Islet of Langerhans (tissue), 1 donor: ENCODE measurements around the gene MYO3B.
A peak's percentile ranks its signal among the peaks of the same experiment; 100 is the strongest.
"Not testable (repeated sequence)": the region's sequence is repeated elsewhere in the genome, so short reads cannot be mapped to it uniquely, and the experiment has no call there.

Source experiments
- FAIRE-seq: peaks from one replicate; lab custom pipeline; 2011; peaks lifted over from hg19 to GRCh38; lab: Jason Lieb, UNC

MYO3B gene

GRCh38 chr2:170573671-170574070, 395.7 kb downstream of the MYO3B start:
- FAIRE-seq: peak; percentile 78

- FAIRE-seq: no peak
These were observed 398.3 kb downstream of the MYO3B start for GRCh38 chr2:170576296-170576695.

- FAIRE-seq: no peak
These were observed 399.4 kb downstream of the MYO3B start for GRCh38 chr2:170577356-170577755.

GRCh38 chr2:170578606-170579005, 400.7 kb downstream of the MYO3B start:
- no peak for FAIRE-seq

- FAIRE-seq: no peak
These were observed 401.6 kb downstream of the MYO3B start for GRCh38 chr2:170579511-170579910.

- no peak for FAIRE-seq
These were observed 404.4 kb downstream of the MYO3B start for GRCh38 chr2:170582313-170582712.

- FAIRE-seq: no peak
These were observed 405.0 kb downstream of the MYO3B start for GRCh38 chr2:170582751-170583463.

- FAIRE-seq: no peak
These were observed 407.1 kb downstream of the MYO3B start for GRCh38 chr2:170585067-170585466.

GRCh38 chr2:170586571-170587095, 408.7 kb downstream of the MYO3B start:
- no peak for FAIRE-seq

GRCh38 chr2:170587117-170587516, 409.2 kb downstream of the MYO3B start:
- FAIRE-seq: no peak

GRCh38 chr2:170587922-170588321, 410.0 kb downstream of the MYO3B start:
- no peak for FAIRE-seq

GRCh38 chr2:170588729-170589128, 410.8 kb downstream of the MYO3B start:
- no peak for FAIRE-seq

- no peak for FAIRE-seq
These were observed 418.6 kb downstream of the MYO3B start for GRCh38 chr2:170596576-170596975.

GRCh38 chr2:170598067-170598395, 420.1 kb downstream of the MYO3B start:
- no peak for FAIRE-seq

- FAIRE-seq: no peak
These were observed 423.5 kb downstream of the MYO3B start for GRCh38 chr2:170601489-170601888.

GRCh38 chr2:170605862-170606261, 427.9 kb downstream of the MYO3B start:
- FAIRE-seq: no peak

GRCh38 chr2:170607171-170607570, 429.2 kb downstream of the MYO3B start:
- no peak for FAIRE-seq

GRCh38 chr2:170610615-170611014, 432.7 kb downstream of the MYO3B start:
- no peak for FAIRE-seq

GRCh38 chr2:170618948-170619347, 441.0 kb downstream of the MYO3B start:
- FAIRE-seq: not testable (repeated sequence)

GRCh38 chr2:170635094-170635493, 457.1 kb downstream of the MYO3B start:
- FAIRE-seq: not testable (repeated sequence)

- FAIRE-seq: no peak
These were observed 461.7 kb downstream of the MYO3B start for GRCh38 chr2:170639635-170640034.

- no peak for FAIRE-seq
These were observed 464.0 kb downstream of the MYO3B start for GRCh38 chr2:170641961-170642360.

GRCh38 chr2:170643346-170643745, 465.4 kb downstream of the MYO3B start:
- FAIRE-seq: no peak

- no peak for FAIRE-seq
These were observed 469.9 kb downstream of the MYO3B start for GRCh38 chr2:170647741-170648436.
